ENCODE measurements around the gene LRP6.
A peak's percentile ranks its signal among the peaks of the same experiment; 100 is the strongest.
"Not testable (repeated sequence)": the region's sequence is repeated elsewhere in the genome, so short reads cannot be mapped to it uniquely, and the experiment has no call there.

LRP6 gene

DNA sequence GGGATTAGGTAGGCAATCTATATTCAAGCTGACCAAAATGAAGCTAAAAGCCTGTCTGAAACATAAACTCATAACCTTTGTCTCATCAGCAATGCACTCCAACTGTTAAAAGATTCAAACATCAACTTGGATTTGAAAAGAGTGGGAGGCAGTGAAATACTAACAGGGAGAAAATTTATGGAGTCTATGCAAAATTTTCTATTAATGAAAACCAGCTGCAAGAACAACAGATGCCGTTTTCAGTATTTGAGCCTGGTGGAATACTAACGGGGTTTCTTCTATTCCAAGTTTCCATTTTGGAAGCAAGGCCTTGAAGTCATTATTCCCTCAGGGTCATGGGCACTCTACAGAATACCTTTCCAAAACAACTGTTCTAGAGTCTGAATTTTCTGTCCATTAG lies 88.3 kb downstream of the LRP6 start:
- no peak for DNase-seq

GRCh38 chr12:12176402-12176801 lies 90.4 kb downstream of the LRP6 start:
- DNase-seq: no peak

- DNase-seq: no peak
Observed at GRCh38 chr12:12171991-12172511, 94.8 kb downstream of the LRP6 start.

- peak; percentile 68 for DNase-seq
Observed at GRCh38 chr12:12167847-12168246, 99.0 kb downstream of the LRP6 start.

DNA sequence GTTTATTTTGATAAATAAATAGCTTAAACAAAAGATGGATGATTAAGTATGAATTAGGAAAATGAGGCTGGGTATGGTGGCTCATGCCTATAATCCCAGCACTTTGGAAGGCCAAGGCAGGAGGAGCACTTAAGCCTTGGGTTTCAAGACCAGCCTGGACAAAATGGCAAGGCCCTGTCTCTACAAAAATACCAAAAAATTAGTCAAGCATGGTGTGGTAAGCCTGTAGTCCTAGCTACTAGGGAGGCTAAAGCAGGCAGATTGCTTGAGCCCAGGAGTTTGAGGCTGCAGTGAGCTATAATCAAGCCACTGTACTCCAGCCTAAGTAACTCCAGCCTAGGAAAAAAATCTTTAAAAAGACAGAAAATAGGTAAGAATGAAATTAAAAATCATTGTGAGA lies 100.1 kb downstream of the LRP6 start:
- DNase-seq: no peak

- no peak for DNase-seq
Observed at GRCh38 chr12:12159988-12160387, 106.9 kb downstream of the LRP6 start.

DNA sequence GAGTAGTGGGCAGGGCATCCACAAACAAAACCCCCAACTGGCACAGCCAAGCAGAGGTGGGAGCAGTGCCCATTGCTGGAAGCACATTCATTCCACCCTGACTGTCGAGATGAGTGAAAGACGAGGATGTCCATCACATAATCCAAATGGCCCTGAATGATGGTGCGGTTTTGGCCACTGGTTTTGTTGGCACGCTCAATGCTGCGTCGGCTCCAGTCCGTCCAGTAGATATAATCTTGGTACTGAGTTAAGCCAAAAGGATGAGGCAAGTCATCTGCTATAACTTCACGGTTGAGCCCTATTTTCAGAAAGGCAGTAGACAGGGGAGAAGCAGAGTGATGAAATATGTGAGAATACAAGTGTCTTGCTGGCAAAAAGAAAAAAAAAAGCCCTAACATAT lies 108.0 kb downstream of the LRP6 start:
- no peak for DNase-seq

DNA sequence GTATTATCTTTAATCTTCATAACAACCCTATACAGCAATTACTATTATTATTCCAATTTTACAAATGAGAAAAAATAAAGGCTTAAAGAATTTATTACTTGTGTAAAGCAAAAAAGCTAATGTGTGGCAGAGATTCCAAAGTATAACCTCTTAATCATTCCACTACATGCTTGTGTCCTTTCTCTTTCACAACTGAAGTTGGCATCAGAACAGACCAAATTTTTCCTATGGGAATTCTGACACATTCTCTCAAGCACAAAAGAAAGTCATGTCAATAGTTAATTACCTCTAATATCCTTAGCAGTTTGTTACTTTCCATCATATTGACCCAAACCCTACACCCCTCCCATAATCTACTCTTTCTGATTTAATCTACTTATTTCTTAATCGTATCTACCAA lies 109.4 kb downstream of the LRP6 start:
- no peak for DNase-seq

GRCh38 chr12:12156828-12157227 lies 110.0 kb downstream of the LRP6 start:
- no peak for DNase-seq

DNA sequence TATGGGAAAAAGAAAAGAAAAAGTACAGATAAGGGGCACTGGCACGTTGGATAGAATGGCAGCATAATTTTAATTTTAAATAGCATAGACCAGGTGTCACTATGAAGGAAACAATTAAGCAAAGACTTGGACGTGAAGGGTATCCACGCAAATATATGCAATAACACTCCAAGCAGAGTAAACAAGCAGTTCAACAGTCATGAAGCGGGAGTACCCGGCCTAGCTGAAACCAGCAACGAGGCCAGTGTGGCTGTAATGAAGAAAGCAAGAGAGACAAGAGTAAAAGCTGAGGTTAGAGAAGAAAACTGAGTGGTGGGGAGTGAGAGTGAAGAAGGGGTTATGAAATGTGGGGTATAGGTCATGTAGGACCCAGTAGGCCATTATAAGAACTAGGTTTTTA lies 110.7 kb downstream of the LRP6 start:
- no peak for DNase-seq

DNA sequence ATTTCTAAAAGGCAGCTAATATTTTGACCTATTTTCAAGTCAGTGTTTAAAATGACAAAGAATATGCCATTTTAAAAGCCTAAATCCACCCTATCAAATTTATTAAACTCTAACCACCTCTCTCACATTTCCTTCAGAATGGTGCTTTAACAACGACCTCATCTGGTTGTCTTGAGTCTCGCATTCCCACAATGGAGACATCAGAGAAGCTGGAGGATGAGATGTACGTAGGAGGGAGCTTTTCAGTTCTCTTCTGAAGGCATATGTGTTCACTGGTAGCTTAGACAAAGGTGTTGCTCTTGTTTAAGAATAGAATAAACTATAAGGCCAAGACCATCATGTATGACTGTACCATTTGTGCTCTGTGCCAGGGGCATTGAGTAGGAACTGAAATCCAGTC lies 113.2 kb downstream of the LRP6 start:
- no peak for DNase-seq

GRCh38 chr12:12147111-12147510 lies 119.7 kb downstream of the LRP6 start:
- no peak for DNase-seq

- not testable (repeated sequence) for DNase-seq
Observed at GRCh38 chr12:12144531-12144930, 122.3 kb downstream of the LRP6 start.

DNA sequence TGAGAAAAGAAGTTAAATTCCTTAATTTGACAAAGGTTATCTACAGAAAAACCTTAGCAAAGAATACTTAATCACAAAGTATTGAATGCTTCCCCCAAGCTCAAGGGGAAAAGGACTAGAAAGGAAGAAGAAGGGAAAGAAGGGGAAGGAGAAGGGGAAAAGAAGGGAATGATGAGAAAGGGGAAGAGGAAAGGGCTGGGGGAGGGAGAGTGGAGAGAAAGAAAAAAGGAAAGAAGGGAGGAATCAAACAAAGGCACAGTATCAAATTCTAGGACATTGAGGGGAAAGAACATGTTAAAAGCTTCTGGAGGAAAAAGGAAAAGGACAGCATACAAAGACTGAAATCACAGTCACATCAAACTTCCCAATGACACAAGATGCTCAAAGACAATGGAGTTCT lies 125.8 kb downstream of the LRP6 start:
- DNase-seq: no peak

GRCh38 chr12:12138203-12139154 lies 128.4 kb downstream of the LRP6 start:
- no peak for DNase-seq

DNA sequence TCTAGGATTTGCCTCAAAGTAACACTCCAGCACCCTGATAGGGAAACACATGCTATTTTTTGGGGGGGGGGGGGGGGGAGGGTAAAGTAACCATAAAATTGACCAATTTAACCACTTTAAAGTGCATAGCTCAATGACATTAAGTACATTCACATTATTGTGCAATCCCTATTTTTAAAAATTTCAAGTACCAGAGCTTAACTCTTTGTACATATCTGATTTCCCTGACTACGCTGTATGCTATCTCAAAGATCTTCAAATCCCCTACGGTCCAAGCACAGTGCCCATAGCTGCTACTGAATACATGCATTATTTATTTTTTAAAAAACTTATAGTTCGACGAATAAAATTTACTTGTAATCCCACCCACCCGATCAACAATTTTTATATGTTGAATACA lies 133.1 kb downstream of the LRP6 start:
- no peak for DNase-seq

DNA sequence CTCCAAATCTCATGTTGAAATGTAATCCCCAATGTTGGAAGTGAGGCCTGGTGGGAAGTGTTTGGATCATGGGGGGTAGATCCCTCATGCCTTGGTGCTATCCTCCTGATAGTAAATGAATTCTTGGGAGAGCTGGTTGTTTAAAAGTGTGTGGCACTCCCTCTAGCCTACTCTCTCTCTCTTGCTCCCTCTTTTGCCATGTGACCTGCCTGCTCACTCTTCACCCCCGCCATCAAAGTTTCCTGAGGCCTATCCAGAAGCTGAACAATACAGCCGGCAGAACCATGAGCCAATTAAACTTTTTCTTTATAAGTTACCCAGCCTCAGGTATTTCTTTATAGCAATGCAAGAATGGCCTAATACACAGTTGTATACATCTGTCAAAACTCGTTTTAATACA lies 133.6 kb downstream of the LRP6 start:
- DNase-seq: no peak

GRCh38 chr12:12128670-12129069 lies 138.2 kb downstream of the LRP6 start:
- no peak for DNase-seq

GRCh38 chr12:12127304-12127703 lies 139.5 kb downstream of the LRP6 start:
- DNase-seq: no peak

GRCh38 chr12:12126551-12126950 lies 140.3 kb downstream of the LRP6 start:
- no peak for DNase-seq

- DNase-seq: no peak
Observed at GRCh38 chr12:12123036-12123604, 143.7 kb downstream of the LRP6 start.

- no peak for DNase-seq
Observed at GRCh38 chr12:12121061-12121460, 145.8 kb downstream of the LRP6 start.

- DNase-seq: no peak
Observed at GRCh38 chr12:12116677-12117076, 150.2 kb downstream of the LRP6 start.

- no peak for DNase-seq
Observed at GRCh38 chr12:12115514-12115913, 151.3 kb downstream of the LRP6 start.
